Smooth muscle cell (in vitro differentiated cells): ENCODE results near the gene AHCYL1. TPM values are rescaled to one million over a fixed set of nuclear protein-coding genes. Genes with fewer than 3 reads are reported as not detected.

ENCODE experiments used
- DNase-seq: peaks from one replicate; lab custom pipeline; 2025; ENCODE audit not compliant: unreplicated experiment; lab: John Stamatoyannopoulos, UW
- H2AFZ ChIP-seq: fragments of 200-600 bp; sonication (generic); 2 replicates; pipeline ENCODE4 v1.6.0; 2016; ENCODE audit warnings: antibody characterized with exemption, low read depth, mild to moderate bottlenecking
- H3F3A ChIP-seq: fragments of 200-600 bp; sonication (generic); 2 replicates; pipeline ENCODE4 v1.6.0; 2017; ENCODE audit warnings: antibody characterized with exemption, low read depth
- H3K27ac ChIP-seq: fragments of 200-600 bp; sonication (generic); 2 replicates; pipeline ENCODE4 v1.5.1; 2016; ENCODE audit warnings: low read depth, mild to moderate bottlenecking
- H3K27me3 ChIP-seq: fragments of 200-600 bp; sonication (generic); 2 replicates; pipeline ENCODE4 v1.6.1; 2016; ENCODE audit warnings: low read depth, mild to moderate bottlenecking
- H3K36me3 ChIP-seq: fragments of 200-600 bp; sonication (generic); 2 replicates; pipeline ENCODE4 v1.5.1; 2016; ENCODE audit warnings: low read depth
- H3K4me1 ChIP-seq: fragments of 200-600 bp; sonication (generic); 2 replicates; pipeline ENCODE4 v1.5.1; 2016; ENCODE audit warnings: low read depth
- H3K4me2 ChIP-seq: fragments of 200-600 bp; sonication (generic); 2 replicates; pipeline ENCODE4 v1.6.0; 2016; ENCODE audit warnings: mild to moderate bottlenecking
- H3K4me3 ChIP-seq: fragments of 200-600 bp; sonication (generic); 2 replicates; pipeline ENCODE4 v1.5.1; 2016; ENCODE audit warnings: mild to moderate bottlenecking
- H3K79me2 ChIP-seq: fragments of 200-600 bp; sonication (generic); 2 replicates; pipeline ENCODE4 v1.6.0; 2016; ENCODE audit warnings: low read depth, mild to moderate bottlenecking
- H3K9ac ChIP-seq: fragments of 200-600 bp; sonication (generic); 2 replicates; pipeline ENCODE4 v1.6.0; 2016; ENCODE audit warnings: low read depth
- H3K9me3 ChIP-seq: fragments of 200-600 bp; sonication (generic); replicated peaks from 2 replicates; pipeline ENCODE4 v1.5.1; 2016; ENCODE audit warnings: low read depth
- H4K20me1 ChIP-seq: fragments of 200-600 bp; sonication (generic); 2 replicates; pipeline ENCODE4 v1.6.0; 2016; ENCODE audit warnings: low read depth
- CTCF ChIP-seq: fragments of 200-600 bp; sonication (generic); IDR thresholded peaks from 2 replicates; pipeline ENCODE4 v1.5.1; 2017; ENCODE audit warnings: borderline replicate concordance, mild to moderate bottlenecking, antibody characterized with exemption; ENCODE audit not compliant: insufficient read depth, poor library complexity, severe bottlenecking
- WGBS: methylation state at CpG from one replicate; pipeline ENCODE4 v1.1.7; 2016; ENCODE audit warnings: low lambda C conversion rate; 5-methylcytosine and 5-hydroxymethylcytosine counted together
- polyA plus RNA-seq: library from polyadenylated mRNA; unstranded; fragments of >200 nt; fragmentation: Nextera tagmentation; extraction: Ambion mirVana; gene quantifications from 2 replicates; pipeline ENCODE4 v1.2.1, GENCODE V29; 2016
- total RNA-seq: library from RNA; depleted of rRNA; stranded (reverse); fragments of >200 nt; gene quantifications from 2 replicates; pipeline ENCODE4 v1.2.3, GENCODE V29; 2014

AHCYL1 gene
- total and polyA plus RNA-seq, 2 experiments from 2014 or later, result 79.5 to 144 TPM

GRCh38 chr1:110068646-110069403 is 84.3 kb downstream of the AHCYL1 start:
- H3K27me3 ChIP-seq, result peaks cover 85% of the 10 kb centered on the region
- no peak overlapping the region for H3K9ac ChIP-seq
- H3K4me2 ChIP-seq, result peak overlapping the region; percentile 73

DNA sequence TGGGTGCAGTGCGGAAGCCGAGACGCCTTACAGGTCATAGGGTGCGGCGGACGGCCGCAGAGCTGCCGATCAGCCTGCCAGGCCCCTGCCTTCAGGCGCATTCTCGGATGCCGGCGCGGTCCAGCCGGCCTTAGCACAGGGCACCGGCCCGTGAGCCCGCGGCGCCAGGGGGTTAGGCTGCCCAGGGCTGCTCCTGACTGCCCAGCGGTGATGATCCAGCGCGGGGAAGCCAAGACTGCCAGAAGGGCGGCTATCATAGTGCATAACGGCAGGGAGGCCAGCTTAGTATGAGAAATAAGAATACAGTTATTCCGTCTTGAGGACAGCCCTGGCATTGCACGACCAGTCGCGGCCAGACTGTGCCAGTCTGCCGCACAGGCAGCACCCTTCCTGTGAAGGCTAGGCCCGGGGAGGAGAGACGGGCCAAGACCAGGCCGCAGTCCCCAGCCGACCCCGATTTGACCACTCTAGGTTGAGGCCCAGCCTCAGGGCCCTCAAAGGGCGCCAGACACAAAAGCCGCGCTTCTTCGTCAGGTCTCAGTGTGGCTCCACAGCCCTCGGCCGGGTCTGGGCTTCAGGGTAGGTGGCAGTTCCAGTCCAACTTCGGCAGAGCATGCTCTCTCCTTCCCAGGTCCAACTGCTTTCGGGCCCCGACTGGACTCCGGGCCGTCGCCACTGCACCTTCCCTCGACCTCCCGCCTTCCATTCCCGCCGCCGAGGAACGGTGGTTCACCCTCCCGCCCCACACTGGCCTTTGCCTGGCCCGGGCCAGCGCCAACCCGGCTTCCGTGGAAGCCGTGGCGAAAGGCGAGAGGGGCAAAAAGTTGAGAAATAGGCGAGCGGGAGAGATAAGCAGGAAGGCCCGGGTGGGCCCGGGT is 85.1 kb downstream of the AHCYL1 start:
- H2AFZ ChIP-seq, result no peak overlapping the region
- 9% methylated on average over 61 of the region's 64 CpGs for WGBS
- H3K9ac ChIP-seq, result no peak overlapping the region
- H3K27ac ChIP-seq, result no peak overlapping the region
- peaks cover 17% of the 10 kb centered on the region for H3K4me1 ChIP-seq
- no peaks in the 10 kb centered on the region for H3K79me2 ChIP-seq
- no peaks in the 10 kb centered on the region for H3K36me3 ChIP-seq
- peak overlapping the region; percentile 75 for H3K4me2 ChIP-seq
- no peaks in the 10 kb centered on the region for H3F3A ChIP-seq
- H3K4me3 ChIP-seq, result peak overlapping the region; percentile 18
- peaks cover 28% of the 10 kb centered on the region for H4K20me1 ChIP-seq
- no peak for DNase-seq
- peaks cover 93% of the 10 kb centered on the region for H3K27me3 ChIP-seq
- no peaks in the 10 kb centered on the region for H3K9me3 ChIP-seq
- no peak for TF ChIP-seq CTCF

More at GRCh38 chr1:110068646-110069403, 84.3 kb downstream of the AHCYL1 start:
- peaks cover 28% of the 10 kb centered on the region for H4K20me1 ChIP-seq
- H3K27ac ChIP-seq, result no peak overlapping the region
- no peaks in the 10 kb centered on the region for H3K36me3 ChIP-seq
- no peak overlapping the region for H2AFZ ChIP-seq
- TF ChIP-seq CTCF, result no peak
- no peaks in the 10 kb centered on the region for H3F3A ChIP-seq
- peaks cover 17% of the 10 kb centered on the region for H3K4me1 ChIP-seq
- no peak for DNase-seq
- no peaks in the 10 kb centered on the region for H3K9me3 ChIP-seq
- WGBS, result 3% methylated on average over 61 of the region's 68 CpGs
- no peak overlapping the region for H3K4me3 ChIP-seq
- H3K79me2 ChIP-seq, result no peaks in the 10 kb centered on the region

DNA sequence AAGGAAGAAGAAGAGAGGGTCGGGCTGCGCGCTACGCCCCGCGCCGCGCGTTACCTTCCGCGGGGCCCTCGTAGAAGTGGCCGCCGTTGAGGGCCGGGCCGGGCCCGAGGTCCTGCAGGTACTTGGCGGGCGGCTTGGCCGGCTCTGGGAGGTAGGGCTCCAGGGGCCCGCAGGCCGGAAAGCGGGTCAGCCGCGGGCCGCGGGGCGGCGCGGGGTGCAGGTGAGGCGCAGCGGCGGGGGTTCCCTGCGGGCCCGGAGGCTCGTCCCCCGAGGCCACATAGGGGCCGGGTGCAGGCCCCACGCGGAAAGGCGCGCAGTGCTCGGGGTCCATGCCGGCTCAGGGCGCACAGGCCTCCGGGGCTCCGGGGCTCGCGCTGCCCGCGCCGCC is 85.7 kb downstream of the AHCYL1 start:
- H3K27me3 ChIP-seq, result peaks cover 95% of the 10 kb centered on the region

More for the DNA sequence above, 85.7 kb downstream of the AHCYL1 start:
- H3K27ac ChIP-seq, result no peak overlapping the region
- H3K9ac ChIP-seq, result no peak overlapping the region
- peaks cover 28% of the 10 kb centered on the region for H4K20me1 ChIP-seq
- no peaks in the 10 kb centered on the region for H3K79me2 ChIP-seq
- H3K9me3 ChIP-seq, result no peaks in the 10 kb centered on the region
- H3K4me1 ChIP-seq, result peaks cover 17% of the 10 kb centered on the region
- H2AFZ ChIP-seq, result no peak overlapping the region
- DNase-seq, result no peak
- WGBS, result 3% methylated on average over 38 of the region's 52 CpGs
- H3K4me2 ChIP-seq, result peak overlapping the region; percentile 75
- H3F3A ChIP-seq, result no peaks in the 10 kb centered on the region
- H3K36me3 ChIP-seq, result no peaks in the 10 kb centered on the region
- peak overlapping the region; percentile 18 for H3K4me3 ChIP-seq
- TF ChIP-seq CTCF, result no peak
